Middle frontal gyrus (tissue), 1 donor: Measurements from ENCODE around the gene MB.
"Not testable (repeated sequence)": the region's sequence is repeated elsewhere in the genome, so short reads cannot be mapped to it uniquely, and the experiment has no call there.

Experiments used
- DNase-seq: peaks from one replicate; pipeline ENCODE4 v3.0.0-alpha.2; 2015; ENCODE audit warnings: low spot score; ENCODE audit errors: extremely low spot score

The MB gene

GRCh38 chr22:35617137-35617755, at the start of gene MB:
Gene MB, minus strand, starts transcription at chr22:35617329. Its CDS starts 72 bp downstream, at chr22:35617257.
- no peak for DNase-seq

- DNase-seq, result not testable (repeated sequence)
These were observed 49.6 kb upstream of the MB start for GRCh38 chr22:35666699-35667098.

- no peak for DNase-seq
These were observed 47.9 kb upstream of the MB start for GRCh38 chr22:35664955-35665587.

GRCh38 chr22:35663371-35663770, 46.2 kb upstream of the MB start:
- DNase-seq, result no peak

GRCh38 chr22:35662914-35663313, 45.8 kb upstream of the MB start:
- DNase-seq, result no peak

GRCh38 chr22:35661464-35661863, 44.3 kb upstream of the MB start:
- DNase-seq, result no peak

GRCh38 chr22:35660291-35661127, 43.4 kb upstream of the MB start:
- DNase-seq, result no peak

GRCh38 chr22:35657571-35658312, 40.6 kb upstream of the MB start:
- DNase-seq, result no peak

- DNase-seq, result no peak
These were observed 39.2 kb upstream of the MB start for GRCh38 chr22:35656284-35656752.

GRCh38 chr22:35653824-35654223, 36.7 kb upstream of the MB start:
- no peak for DNase-seq

GRCh38 chr22:35651085-35651484, 34.0 kb upstream of the MB start:
- DNase-seq, result no peak

- no peak for DNase-seq
These were observed 32.6 kb upstream of the MB start for GRCh38 chr22:35649636-35650250.

GRCh38 chr22:35649026-35649553, 32.0 kb upstream of the MB start:
- no peak for DNase-seq

GRCh38 chr22:35648066-35649025, 31.2 kb upstream of the MB start, which contains the start of gene APOL6:
Gene APOL6, plus strand, starts transcription at chr22:35648446. Its CDS starts 7,980 bp downstream, at chr22:35656426.
- DNase-seq, result no peak

GRCh38 chr22:35645646-35646045, 28.5 kb upstream of the MB start:
- DNase-seq, result no peak

GRCh38 chr22:35643991-35644390, 26.9 kb upstream of the MB start:
- no peak for DNase-seq

GRCh38 chr22:35642305-35642741, 25.2 kb upstream of the MB start:
- DNase-seq, result no peak

- no peak for DNase-seq
These were observed 24.5 kb upstream of the MB start for GRCh38 chr22:35641494-35642120.

- DNase-seq, result no peak
These were observed 21.3 kb upstream of the MB start for GRCh38 chr22:35638410-35638809.
